Endothelial cell of umbilical vein (primary cell): Measurements from ENCODE around the gene PON1. TPM values are rescaled to one million over a fixed set of nuclear protein-coding genes. Genes with fewer than 3 reads are reported as not detected.

ENCODE experiments used
- BruUV-seq: library from RNA; stranded (reverse); fragments of 400-500 nt; replicated peaks from 2 replicates; lab custom pipeline; 2021; lab: Mats Ljungman, UMichigan
- CTCF ChIA-PET: fragments of 300-600, 350-600 bp; sonication (Branson Sonifier 250); formaldehyde crosslinking; loops from one replicate; lab custom pipeline; 2021; ENCODE audit warnings: antibody characterized with exemption, inconsistent platforms; lab: Charles Lee
- POLR2A ChIA-PET: fragments of 300-600, 350-600 bp; sonication (Branson Sonifier 250); formaldehyde crosslinking; loops from one replicate; lab custom pipeline; 2021; ENCODE audit warnings: antibody characterized with exemption, inconsistent platforms; lab: Charles Lee
- DNase-seq: peaks from one replicate; pipeline ENCODE4 v3.0.0-alpha.2; 2011; ENCODE audit warnings: low read depth, low spot score
- FAIRE-seq: peaks from 2 replicates; lab custom pipeline; 2011; peaks lifted over from hg19 to GRCh38; lab: Jason Lieb, UNC
- H2AFZ ChIP-seq: 2 replicates; pipeline ENCODE4 v1.6.0; 2012; ENCODE audit warnings: low read depth, low read length, control low read depth, inconsistent platforms
- H3K27ac ChIP-seq: 2 replicates; pipeline ENCODE4 v1.5.1; 2011; ENCODE audit warnings: low read depth, mild to moderate bottlenecking, control low read depth, low read length, moderate library complexity; ENCODE audit not compliant: insufficient read depth
- H3K27me3 ChIP-seq, 2 experiments: 2 replicates each; pipeline versions ENCODE4 v1.6.0 to v1.6.1; 2011; ENCODE audit warnings: low read length in 2 of 2, mixed read lengths in 1 of 2; ENCODE audit not compliant: control insufficient read depth in 2 of 2, insufficient read depth in 2 of 2
- H3K36me3 ChIP-seq, 2 experiments: 2 replicates in 1 of 2; 3 replicates in 1 of 2; pipeline ENCODE4 v1.5.1; 2011; ENCODE audit warnings: low read length in 2 of 2, mild to moderate bottlenecking in 1 of 2, moderate library complexity in 1 of 2; ENCODE audit not compliant: control insufficient read depth in 2 of 2, insufficient read depth in 2 of 2; ENCODE audit errors: extremely low read depth in 1 of 2
- H3K4me1 ChIP-seq: 3 replicates; pipeline ENCODE4 v1.5.1; 2011; ENCODE audit warnings: mild to moderate bottlenecking, low read length; ENCODE audit not compliant: control insufficient read depth, insufficient read depth; ENCODE audit errors: extremely low read depth
- H3K4me2 ChIP-seq: 2 replicates; pipeline ENCODE4 v1.6.1; 2011; ENCODE audit warnings: low read length, control low read depth, mixed read lengths; ENCODE audit not compliant: insufficient read depth
- H3K4me3 ChIP-seq, 3 experiments: fragments of 200-600 bp in 1 of 3; sonication (generic), shearing (Covaris generic) in 1 of 3; replicated peaks in 1 of 3; 2 replicates each; pipeline ENCODE4 v1.5.1; 2011 to 2016; ENCODE audit warnings: control low read depth in 3 of 3, low read length in 3 of 3, mild to moderate bottlenecking in 2 of 3, inconsistent platforms in 1 of 3, low read depth in 1 of 3, moderate library complexity in 1 of 3; ENCODE audit not compliant: insufficient read depth in 1 of 3
- H3K79me2 ChIP-seq: 2 replicates; pipeline ENCODE4 v1.6.0; 2012; ENCODE audit warnings: low read length, inconsistent platforms; ENCODE audit not compliant: control insufficient read depth, insufficient read depth
- H3K9ac ChIP-seq: replicated peaks from 2 replicates; pipeline ENCODE3; 2011; ENCODE audit warnings: low read length, control low read depth; ENCODE audit not compliant: insufficient read depth; ENCODE audit errors: extremely low read depth
- H3K9me1 ChIP-seq: replicated peaks from 3 replicates; pipeline ENCODE4 v1.6.0; 2011; ENCODE audit warnings: mild to moderate bottlenecking, low read length; ENCODE audit not compliant: control insufficient read depth, insufficient read depth; ENCODE audit errors: extremely low read depth
- H3K9me3 ChIP-seq: replicated peaks from 2 replicates; pipeline ENCODE4 v1.5.1; 2012; ENCODE audit warnings: low read length, inconsistent platforms; ENCODE audit not compliant: control insufficient read depth, insufficient read depth
- H4K20me1 ChIP-seq: replicated peaks from 2 replicates; pipeline ENCODE3; 2011; ENCODE audit warnings: mild to moderate bottlenecking, low read length; ENCODE audit not compliant: control insufficient read depth, insufficient read depth; ENCODE audit errors: extremely low read depth
- CTCF ChIP-seq, 2 donors: IDR thresholded peaks; 1 replicate in 1 of 2; 2 replicates in 1 of 2; pipeline ENCODE4 v1.5.1; 2011; ENCODE audit warnings: low read length in 2 of 2, mild to moderate bottlenecking in 2 of 2, moderate library complexity in 2 of 2, control low read depth in 1 of 2, inconsistent platforms in 1 of 2, low read depth in 1 of 2; ENCODE audit not compliant: insufficient read depth in 1 of 2; ENCODE audit errors: extremely low read depth in 1 of 2
- EZH2 ChIP-seq: IDR thresholded peaks from 2 replicates; pipeline ENCODE4 v1.6.1; 2012; ENCODE audit warnings: borderline replicate concordance, low read depth, mild to moderate bottlenecking, moderate library complexity, low read length, inconsistent platforms; ENCODE audit not compliant: severe bottlenecking
- FOS ChIP-seq: IDR thresholded peaks from 2 replicates; pipeline ENCODE4 v1.6.1; 2011; ENCODE audit warnings: mild to moderate bottlenecking, low read length, moderate library complexity, borderline replicate concordance; ENCODE audit not compliant: insufficient read depth
- GATA2 ChIP-seq: IDR thresholded peaks from 2 replicates; pipeline ENCODE4 v1.7.0; 2011; ENCODE audit warnings: low read depth, mild to moderate bottlenecking, moderate library complexity, mixed read lengths, low read length; ENCODE audit not compliant: insufficient read length, insufficient read depth
- JUN ChIP-seq: IDR thresholded peaks from 2 replicates; pipeline ENCODE4 v1.6.1; 2011; ENCODE audit warnings: borderline replicate concordance, low read depth; ENCODE audit not compliant: insufficient read length, insufficient read depth
- MAX ChIP-seq: IDR thresholded peaks from 2 replicates; pipeline ENCODE4 v1.6.1; 2011; ENCODE audit not compliant: insufficient read depth, insufficient read length
- MYC ChIP-seq: IDR thresholded peaks from one replicate; pipeline ENCODE4 v1.6.1; 2011; ENCODE audit warnings: mild to moderate bottlenecking, low read depth, low read length
- POLR2A ChIP-seq: IDR thresholded peaks from 2 replicates; pipeline ENCODE4 v1.6.1; 2012; ENCODE audit warnings: low read depth, mild to moderate bottlenecking, control low read depth, low read length
- POLR2AphosphoS5 ChIP-seq: IDR thresholded peaks from 2 replicates; pipeline ENCODE4 v1.6.1; 2012; ENCODE audit warnings: low read depth, mild to moderate bottlenecking, control low read depth, low read length, moderate library complexity; ENCODE audit not compliant: insufficient read depth
- dilution Hi-C: fragments of 300-500 bp; cut with MboI; formaldehyde crosslinking; loops from one replicate; pipeline ENCODE4 v1.15.0; 2019; ENCODE audit warnings: low sequenced_read_pairs; ENCODE audit not compliant: extremely low pct_ligation_motif_present
- intact Hi-C: fragments of 100-400 bp; cut with micrococcal nuclease; formaldehyde crosslinking; loops from one replicate; pipeline ENCODE4 v1.10.0; 2022
- polyA plus RNA-seq, 4 experiments: library from polyadenylated mRNA; depleted of rRNA in 3 of 4; stranded (reverse) in 3 of 4; unstranded in 1 of 4; fragments of >200 nt; gene quantifications; 2 replicates each; pipeline versions ENCODE4 v1.2.1 to v1.2.3, GENCODE V29; 2011 to 2012; ENCODE audit warnings: missing spikeins in 1 of 4
- total RNA-seq: library from RNA; stranded (reverse); gene quantifications from 2 replicates; pipeline ENCODE4 v1.2.3, GENCODE V29; 2021

Gene PON1
- total and polyA plus RNA-seq, 2 donors (not counting 3 experiments of a cell fraction or from before 2014, with no cell fraction given) = not detected

- FAIRE-seq = no peak
- no peak overlapping the region for H3K4me2 ChIP-seq
- no peaks in the 10 kb centered on the region for H3K36me3 ChIP-seq
- dilution Hi-C loops (no loop called here), intact Hi-C loops (loop anchor here (1.0 kb wide), 1 partner anchor 8 kb away; the partner anchor contains the start of gene PON1)
- ChIA-PET POLR2A (no interaction called here), CTCF (no interaction called here)
- H4K20me1 ChIP-seq = no peaks in the 10 kb centered on the region
- no peak overlapping the region for H2AFZ ChIP-seq
- no peaks in the 10 kb centered on the region for H3K27me3 ChIP-seq
- H3K4me3 ChIP-seq = no peak overlapping the region
- no peaks in the 10 kb centered on the region for H3K4me1 ChIP-seq
- no peak overlapping the region for H3K9ac ChIP-seq
- no peak for DNase-seq
- no peaks in the 10 kb centered on the region for H3K9me1 ChIP-seq
- H3K9me3 ChIP-seq = no peaks in the 10 kb centered on the region
- BruUV-seq = no TSS peak
- TF ChIP-seq JUN (no peak), POLR2AphosphoS5 (no peak), GATA2 (no peak), MAX (no peak), FOS (no peak), CTCF (IDR thresholded peaks at IDR 0.05; ENCODE audit: extremely low read depth in 1 of 2, insufficient read depth in 1 of 2, low read depth in 1 of 2, low read length in 2 of 2) (no peak), MYC (no peak), EZH2 (no peak), POLR2A (no peak)
- no peaks in the 10 kb centered on the region for H3K79me2 ChIP-seq
- H3K27ac ChIP-seq = no peak overlapping the region
Measured at GRCh38 chr7:95316588-95316987, 7.7 kb downstream of the PON1 start.
